Stimulated activated naive CD4-positive, alpha-beta T cell (primary cell): Measurements from ENCODE around the gene DIAPH3.

ENCODE experiments used
- DNase-seq, 6 experiments: peaks; one replicate each; lab custom pipeline; 2025; lab: John Stamatoyannopoulos, UW

The DIAPH3 gene

DNA sequence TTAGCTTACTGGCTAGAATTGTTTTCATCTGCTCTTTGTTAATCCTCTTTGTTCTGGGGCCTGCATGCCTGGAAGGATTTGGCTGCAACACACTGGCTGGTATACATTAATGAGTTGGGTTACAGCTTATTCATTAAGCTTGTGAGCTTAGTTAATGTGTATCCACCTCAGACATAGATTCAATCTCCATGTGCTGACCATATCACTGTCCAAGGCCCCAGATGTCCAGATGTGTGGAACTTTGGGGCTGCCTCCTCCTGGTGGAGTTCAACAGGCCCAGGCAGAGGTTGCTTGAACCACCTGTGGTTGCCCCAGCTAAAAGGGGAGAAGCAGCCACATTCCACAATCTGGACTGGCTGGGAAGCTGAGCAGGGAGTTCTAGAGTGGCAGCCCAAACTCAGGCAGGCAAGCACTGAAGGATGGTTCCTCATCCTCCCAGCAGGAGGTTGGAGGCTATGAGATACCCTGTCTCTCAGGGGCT lies 5.4 kb downstream of the DIAPH3 start:
- no peak for DNase-seq

DNA sequence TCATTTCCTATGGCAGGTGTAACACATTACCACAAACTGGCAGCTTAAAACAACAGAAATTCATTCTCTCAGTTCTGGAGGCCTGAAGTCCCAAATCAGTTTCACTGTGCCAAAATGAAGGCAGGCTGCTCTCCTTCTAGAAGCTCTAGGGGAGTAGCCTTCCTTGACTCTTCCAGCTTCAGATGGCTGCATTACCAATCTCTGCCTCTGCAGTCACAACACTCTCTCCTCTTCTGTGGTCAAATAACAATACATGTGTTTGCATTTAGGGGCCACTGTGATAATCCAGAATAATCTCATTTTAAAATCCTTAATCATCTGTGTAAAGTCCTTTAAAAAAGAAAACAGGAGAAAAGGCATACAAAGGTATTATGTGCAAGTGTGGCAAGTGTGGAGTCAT lies 7.8 kb downstream of the DIAPH3 start:
- no peak for DNase-seq

DNA sequence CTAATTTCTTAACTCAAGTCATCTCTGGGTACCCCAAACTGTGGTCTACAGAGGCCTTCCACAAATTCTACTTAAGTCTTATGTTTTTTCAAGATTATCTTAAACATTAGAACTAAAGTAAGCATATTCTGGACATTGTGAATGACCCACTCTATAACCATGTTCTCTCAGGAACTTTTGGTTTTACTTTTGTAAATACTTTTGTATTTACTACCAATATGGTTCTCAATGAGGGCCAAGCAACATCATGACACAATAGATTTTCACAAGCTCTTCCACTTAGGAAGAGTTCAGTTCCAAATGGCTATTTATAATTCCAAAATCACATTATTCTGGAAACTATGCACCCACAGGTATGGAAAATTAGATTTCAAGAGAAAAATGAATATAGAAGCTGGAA lies 10.8 kb downstream of the DIAPH3 start:
- no peak for DNase-seq

DNA sequence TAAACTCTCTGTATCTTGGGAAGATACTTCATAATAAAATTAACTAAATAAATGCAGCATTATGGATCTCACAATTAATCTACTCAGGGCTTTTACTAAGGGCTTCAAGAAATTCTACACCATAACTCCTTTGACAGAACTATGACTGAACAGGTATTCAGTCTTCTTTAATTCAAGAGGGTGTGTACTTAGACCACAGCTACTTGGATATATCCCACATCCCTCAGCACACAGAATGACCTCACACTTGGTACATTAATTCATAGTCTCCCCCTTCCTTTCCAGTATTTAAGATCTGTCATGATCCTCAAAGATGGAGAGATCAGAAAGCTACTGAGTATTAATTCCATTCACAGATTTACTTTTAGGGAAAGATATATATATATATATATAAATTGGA lies 11.6 kb downstream of the DIAPH3 start:
- DNase-seq, result no peak

DNA sequence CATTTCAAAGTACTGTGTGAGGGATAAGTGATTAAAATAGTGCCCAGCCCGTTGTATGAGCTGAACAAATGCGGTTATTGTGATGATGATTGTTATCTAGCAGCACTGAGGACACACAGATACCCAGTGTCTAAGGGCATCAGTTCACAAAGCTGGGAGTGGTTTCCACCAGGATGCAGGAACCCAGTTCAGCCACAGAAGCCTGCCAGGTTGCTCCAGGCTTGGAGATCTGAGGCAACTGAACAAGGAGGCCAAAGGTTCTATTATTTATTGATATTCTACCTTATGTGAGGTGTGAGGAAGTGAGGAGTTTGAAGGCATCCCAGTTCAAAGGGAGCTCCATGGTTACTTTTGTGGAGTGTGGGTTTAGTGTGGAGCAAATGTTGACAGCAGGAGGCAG lies 13.2 kb downstream of the DIAPH3 start:
- no peak for DNase-seq

DNA sequence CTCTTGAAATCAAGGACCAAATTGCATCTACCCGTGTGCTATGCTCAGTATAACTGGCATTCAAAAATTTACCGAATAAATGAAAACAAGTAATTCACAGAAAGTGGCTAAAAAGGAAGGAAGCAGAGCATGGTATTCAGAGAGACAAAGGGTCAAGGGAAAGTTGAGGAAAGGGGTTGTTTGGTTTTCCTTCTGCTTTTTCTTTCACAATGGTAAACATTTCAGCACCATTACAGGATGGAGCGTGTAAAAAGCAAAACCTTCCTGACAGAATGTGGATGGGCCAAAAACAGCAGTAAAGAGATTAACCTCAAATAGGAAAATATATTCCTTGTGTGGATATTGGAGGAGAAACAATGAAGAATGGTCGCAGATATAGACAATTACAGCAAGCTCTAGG lies 14.8 kb downstream of the DIAPH3 start:
- DNase-seq, result no peak

DNA sequence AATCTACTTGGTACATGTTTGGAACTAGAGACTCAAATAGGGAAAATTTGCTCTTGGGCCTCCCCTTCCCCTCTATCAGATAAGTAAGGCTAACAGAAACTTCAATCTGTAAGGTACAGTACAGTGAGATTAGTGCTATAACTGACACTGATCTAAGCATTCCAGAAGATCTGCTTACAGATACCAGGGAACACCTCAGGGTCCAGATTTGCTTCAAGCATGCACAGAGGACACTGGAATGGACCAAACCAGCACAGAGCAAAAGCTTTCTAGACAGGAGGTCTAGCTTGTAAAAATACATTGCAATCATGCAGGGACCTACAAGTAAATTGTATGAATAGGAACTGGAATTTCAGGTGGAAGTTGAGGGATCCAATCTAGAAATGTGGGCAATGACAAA lies 16.4 kb downstream of the DIAPH3 start:
- DNase-seq, result no peak

DNA sequence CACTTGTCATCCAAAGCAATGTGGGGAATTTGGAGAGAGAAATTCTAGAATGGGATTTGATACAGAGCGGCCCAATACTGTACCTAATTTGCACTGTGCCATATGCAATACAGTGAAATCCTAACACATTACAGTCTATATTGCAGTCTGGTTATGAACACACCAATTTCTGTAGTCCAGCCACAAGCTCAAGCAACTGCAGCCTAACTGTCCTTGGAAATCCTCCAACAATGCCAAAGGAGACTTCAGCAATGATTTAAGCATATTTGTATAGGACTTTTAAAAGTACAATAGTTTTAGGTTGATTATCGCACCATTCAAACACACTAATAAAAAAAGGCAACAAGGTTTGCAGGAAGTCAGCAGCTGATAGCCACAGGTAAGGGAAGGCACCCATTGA lies 17.3 kb downstream of the DIAPH3 start:
- DNase-seq, result no peak

DNA sequence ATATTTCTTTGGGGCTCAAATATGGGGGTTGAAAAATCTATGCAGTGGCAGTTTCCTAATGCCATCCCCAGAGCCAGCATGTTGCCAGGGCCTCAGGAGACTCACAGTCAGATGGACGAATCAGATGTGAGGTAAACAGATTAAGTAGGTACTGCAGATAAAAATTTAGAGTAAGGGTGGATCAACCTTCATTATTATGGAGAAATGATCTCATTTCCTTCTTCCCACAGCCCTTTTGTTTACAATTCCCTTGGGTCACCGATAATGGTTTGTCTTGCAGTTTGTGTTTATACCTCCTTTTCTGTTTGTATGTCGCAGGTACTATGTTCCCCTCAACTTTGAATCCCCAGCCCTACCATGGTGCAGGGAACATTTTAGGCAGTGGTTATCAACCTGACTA lies 20.0 kb downstream of the DIAPH3 start:
- DNase-seq, result no peak

DNA sequence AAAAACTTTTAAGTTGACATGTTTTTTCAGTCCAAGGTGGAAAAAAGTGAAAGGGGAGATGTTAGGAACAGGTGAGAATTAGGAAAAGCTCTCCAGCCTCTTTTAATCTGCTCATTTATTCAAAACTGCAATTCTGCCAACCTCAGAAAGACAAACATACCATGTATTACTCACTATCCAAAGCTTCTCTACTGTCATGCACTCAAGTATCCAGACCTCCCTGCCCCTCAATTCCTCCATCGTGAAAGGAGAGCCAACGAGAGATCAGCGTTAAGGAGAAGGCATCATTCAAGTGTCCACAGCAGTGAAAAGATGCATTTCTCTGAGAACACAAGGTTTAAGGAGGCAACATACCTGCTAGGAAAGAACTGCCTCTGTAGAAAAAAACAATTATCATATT lies 24.5 kb downstream of the DIAPH3 start:
- no peak for DNase-seq

DNA sequence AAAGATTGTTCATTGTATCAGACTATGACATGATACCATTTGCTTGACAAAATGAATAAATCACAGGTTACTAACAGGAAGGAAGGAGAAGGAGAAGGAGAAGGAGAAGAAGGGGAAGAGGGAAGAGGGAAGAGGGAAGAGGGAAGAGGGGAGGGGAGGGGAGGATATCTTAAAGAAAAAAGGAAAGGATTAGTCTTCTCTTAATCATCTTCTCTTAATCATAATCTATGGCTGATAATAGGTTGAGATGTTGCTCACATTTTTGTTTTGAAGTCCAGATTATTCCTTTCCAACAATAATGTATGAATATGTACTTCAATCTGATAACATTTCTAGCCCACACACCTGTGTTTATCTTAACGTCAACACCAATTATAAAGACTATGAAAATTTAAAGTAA lies 25.1 kb downstream of the DIAPH3 start:
- DNase-seq, result no peak

DNA sequence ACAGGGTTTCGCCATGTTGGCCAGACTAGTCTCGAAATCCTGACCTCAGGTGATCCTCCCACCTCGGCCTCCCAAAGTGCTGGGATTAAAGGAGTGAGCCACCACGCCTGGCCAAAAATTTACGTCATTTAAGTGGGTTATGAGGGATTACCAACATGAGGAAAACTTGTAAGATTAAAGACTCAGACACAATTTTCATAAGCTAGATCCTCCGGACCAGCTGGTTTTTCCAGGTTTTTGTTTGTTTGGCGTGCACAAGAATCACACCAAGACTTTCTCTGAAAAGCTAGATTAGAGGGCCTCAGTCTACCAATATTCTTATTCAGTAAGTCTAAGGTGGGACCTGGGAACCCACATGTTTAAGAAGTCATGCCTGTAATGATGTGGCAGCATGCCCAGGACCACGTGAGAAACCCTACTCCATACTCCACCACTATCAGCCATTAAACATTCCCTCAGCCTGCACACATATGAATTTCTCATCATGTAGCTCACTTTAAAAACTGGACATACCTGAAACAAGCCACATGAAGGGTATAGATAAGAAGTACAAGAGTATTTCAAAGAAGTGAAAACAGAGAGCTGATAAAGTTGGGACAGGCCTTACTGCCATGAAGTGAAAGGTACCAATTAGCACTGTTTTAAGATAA lies 25.7 kb downstream of the DIAPH3 start:
- DNase-seq, result no peak

DNA sequence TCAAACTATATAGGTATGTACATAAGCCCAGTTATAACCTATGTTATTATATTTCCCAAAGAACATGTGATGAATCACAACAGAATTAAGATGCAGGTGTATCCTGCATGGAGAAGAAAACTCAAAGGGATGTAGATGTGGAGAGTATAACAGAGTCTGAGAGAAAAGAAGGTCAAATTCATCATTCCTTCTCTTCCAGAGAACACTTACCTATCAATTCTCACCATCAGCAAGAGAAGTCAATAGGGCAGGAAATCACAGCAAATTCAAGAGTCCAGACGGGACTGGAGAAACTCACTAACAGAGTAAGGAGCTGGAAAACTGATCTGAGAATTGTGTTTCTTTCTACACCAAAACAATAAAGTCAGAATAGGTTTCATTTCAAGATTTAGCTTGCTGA lies 28.4 kb downstream of the DIAPH3 start:
- DNase-seq, result no peak

DNA sequence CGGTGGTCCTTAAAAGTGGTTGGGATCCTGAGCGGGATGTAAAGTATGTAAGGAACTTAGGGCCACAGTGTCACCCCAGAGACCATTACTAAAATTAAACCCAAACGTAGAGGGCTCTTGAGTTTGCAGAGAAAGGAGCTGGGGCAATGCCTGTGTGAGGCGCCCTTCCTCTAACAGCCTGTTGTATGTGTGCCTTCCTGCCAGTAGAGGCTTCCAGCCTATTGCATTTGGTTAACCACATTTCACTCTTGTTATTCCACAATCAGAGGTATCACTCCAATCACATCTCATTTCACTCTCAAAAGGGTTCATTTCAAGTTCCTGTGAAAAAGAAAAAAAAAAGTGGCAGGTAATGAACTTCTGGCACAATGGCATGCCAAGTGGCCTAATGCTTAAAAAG lies 29.4 kb downstream of the DIAPH3 start:
- no peak for DNase-seq

DNA sequence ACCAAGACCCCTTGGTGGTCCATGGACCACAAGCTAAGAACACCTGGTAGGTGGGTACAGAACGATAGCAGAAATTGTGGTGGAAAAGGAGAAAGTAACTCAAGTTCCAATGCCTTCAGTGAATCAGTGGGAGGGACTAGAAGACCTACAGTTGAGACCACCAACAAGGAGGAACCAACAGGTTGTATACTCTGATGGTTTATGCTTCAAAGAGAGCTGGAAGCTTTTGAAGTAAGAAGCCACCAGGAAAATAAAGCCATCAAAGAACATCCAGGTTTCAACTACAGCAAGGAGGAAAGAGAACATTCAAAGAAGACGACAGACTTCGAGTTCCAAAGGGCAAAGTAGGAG lies 42.4 kb downstream of the DIAPH3 start:
- no peak for DNase-seq

DNA sequence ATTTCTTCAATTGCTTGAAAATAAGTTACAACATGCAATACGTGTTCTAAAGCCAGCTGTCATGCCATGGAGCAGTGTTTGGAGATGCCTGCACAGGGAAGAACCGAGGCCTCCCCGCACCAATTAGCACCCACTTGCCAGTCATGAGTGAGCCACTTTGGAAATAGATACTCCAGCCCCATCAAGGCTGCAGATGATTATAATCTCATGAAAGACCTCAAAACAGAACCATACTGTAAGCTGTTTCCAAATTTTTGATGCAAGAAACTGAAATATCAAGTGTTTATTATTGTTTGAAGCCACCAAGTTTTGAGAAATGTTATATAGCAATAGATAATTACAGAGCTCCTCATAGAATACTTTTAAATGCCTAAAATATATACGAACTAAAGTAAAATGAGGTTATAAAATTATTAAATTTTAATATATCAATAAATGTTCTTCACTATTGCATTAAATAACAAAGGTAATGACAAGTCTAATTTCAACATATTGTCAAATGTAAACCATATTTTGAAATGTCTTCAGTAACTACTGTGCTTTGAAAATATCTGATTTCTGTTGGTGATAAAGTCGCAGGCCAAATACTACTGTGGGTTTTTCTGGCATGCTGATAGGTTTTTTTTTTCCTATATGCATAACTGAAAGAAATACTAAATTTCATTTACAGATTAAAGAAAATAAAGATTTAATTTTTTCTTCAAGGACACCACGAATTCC lies 43.0 kb downstream of the DIAPH3 start:
- no peak for DNase-seq

DNA sequence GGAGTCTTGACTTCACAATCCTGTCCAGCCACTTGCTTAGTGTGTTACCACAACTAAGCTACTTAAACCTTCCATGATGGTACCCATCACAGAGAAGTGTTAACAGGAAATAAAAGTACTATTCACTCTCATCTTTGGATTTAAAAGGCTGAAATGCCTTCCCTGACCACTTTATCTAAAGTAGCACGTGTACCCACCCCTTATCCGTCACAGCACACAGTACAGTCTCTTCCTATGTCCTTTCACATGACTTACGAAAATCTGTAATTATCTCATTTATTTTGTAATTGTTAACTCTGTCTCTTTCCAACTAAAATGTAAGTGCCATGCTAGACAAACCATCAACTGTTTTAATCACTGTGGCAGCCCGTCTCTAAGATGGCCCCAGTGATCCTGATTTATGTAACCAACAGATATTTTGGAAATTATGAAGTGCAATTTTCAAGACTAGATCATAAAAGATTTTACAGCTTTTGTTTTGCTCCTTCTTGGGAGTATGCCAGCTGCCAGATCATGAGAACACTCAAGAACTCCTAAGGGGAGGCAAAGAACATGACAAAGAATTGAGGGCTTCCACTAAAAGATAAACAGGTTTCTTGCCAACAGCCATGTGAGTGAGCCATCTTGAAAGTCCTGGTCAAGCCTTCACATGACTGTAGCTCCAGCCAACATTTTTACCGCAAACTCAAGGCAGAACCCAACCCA lies 44.9 kb downstream of the DIAPH3 start:
- no peak for DNase-seq

DNA sequence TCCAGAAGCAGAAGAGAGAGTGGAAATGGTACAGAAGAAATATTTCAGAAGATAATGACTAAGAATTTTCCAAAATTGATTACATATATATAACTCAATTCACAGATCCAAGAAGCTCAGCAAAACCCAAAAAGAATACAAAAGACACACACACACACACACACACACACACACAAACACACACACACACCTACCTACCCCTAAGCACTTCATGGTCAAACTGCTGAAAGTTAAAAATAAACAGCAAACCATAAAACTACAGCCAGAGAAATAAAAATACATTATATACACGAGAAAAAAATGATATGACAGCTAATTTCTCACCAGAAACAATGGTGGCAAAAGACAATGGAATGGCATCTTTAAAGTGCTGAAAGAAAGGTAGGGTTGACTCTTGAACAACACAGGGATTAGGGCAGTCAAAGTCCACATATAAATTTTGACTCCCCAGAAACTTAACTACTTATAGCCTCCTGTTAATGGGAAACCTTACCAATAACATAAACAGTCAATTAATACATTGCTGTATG lies 49.2 kb downstream of the DIAPH3 start:
- DNase-seq, result no peak

DNA sequence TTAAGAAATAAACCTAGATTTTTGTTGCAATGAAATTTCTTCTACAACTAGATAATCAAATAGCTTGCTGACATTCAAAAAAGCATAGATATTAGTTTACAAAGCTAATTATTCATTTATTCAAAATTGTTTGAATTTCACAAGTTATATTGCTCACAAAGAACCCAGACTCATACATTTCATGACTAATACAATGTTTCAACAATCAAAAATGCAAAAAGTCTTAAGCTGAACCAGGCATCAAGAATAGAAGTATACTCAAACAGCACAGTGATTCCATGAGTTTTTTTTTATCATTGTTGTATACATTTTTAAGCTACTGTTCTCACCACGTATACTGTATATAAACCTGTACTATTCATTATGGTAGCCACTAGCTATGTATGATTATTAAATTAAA lies 51.0 kb downstream of the DIAPH3 start:
- DNase-seq, result no peak

DNA sequence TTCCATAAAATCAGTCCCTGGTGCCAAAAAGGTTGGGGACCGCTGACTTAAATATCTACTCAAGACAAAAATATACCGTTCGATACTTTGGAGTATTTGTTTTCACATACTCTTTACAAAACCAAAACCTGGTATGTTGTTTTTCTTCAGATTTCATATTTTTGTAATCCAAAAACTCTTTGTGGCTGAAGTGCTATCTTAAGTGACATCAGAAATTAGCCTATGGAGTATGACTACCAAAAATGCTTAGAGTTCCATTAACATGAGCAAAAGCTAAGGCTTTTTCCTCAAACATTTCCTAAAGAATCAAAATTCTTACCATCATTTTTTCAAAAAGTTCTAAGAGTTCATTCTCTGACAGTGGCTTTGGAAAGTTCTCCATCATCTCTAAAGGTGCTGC lies 52.0 kb downstream of the DIAPH3 start:
- no peak for DNase-seq

DNA sequence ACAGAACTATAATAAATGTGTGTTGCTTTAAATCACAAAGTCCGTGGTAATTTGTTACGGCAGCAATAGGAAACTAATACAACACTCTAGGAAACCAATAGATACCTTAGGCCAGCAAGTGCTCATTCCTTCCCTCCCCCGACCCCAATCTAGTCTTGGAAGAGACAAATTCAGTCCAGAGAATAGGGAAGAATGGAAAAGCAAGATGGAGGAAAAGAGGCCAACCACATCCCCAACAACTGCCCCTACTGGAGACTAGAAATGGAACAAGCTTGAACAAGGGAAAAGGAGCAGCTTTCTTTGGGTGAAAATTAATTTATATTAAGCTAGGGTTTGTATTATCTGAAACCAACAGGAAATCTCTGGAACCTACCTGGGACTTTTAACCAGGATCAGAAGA lies 54.4 kb downstream of the DIAPH3 start:
- DNase-seq, result no peak

DNA sequence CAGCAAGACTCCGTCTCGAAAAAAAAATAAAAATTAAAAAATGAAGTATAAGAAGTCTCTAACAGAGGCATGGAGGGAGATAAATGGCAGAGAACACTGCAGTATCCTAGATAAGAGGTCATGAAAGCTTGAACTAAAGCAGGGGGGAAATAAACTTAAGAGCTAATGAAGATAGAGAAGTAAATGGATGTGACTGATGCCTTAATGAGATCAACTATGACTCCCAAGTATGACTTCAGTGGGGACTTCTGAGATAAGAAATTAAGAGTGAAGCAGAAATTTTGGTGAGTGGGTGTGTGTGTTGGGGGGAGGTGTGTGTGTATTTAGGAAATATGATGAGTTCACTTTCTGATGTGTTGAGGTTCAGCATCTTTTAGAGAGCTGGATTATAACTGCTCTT lies 55.1 kb downstream of the DIAPH3 start:
- no peak for DNase-seq
